ENCODE data around the gene WWTR1. TPM values are rescaled to one million over a fixed set of nuclear protein-coding genes. Genes with fewer than 3 reads are reported as not detected.

WWTR1 gene
- total RNA-seq, 1 donor, result 0.54 TPM

DNA sequence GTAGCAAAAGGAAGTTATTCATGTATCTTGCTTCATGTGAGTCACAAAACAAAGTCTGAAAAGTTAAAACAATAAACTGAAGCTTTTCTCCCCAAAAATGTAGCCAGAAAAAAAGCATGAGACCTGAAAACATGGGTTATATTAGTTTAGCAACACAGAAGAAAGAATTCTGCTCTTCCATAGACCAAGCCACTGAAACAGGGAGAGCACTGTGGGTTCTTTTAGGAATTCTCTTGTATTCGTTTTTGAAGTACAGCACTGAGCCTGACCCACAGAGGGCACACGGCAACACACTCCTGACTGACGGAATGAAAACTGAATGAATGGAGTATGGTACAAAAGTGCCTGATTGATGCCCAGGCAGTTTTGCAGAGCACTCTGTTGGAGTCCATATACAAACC, 116.7 kb downstream of the WWTR1 start:
- DNase-seq (ENCODE audit: low read depth in 2 of 3, low spot score in 2 of 3), result no peak

DNA sequence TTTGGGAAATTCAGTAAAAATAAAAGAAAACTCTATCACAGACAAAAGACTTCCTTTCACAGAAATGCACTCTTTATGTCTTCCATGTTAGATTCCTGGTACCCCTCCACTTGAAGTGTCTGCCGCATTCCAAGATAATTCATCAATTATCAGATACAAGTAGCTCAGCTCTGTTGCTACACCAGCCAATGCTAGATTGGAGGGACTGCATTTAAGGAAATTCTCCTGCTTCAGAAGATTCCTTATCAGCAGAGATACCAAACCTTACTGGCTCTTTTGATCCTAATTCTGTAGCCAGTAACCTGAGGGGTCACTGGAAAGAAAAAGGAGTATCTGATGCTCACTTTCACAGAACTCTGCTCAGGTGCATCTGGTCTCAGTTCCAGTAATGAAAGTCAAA, 119.5 kb downstream of the WWTR1 start:
- DNase-seq (ENCODE audit: low read depth in 2 of 3, low spot score in 2 of 3), result no peak

DNA sequence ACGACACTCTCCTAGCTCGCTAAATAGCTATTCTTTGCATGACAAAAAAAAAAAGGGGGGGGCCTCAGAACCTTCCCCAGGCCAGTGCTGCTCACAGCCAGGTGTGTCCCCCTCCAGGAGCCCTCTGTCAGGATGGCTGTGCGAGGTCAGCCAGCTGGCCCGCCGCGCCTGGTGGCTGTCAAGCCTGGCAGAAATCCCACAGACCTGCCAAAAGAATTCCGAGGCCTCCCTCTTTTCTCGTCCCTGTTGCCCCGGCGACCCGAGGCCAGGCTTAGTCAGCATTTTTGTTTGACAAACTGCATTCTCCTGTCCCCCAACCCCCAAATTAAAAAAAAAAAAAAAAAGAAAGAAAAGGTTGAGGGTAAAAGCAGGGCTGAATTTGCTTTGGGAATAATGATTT, 121.4 kb downstream of the WWTR1 start:
- DNase-seq (ENCODE audit: low read depth in 2 of 3, low spot score in 2 of 3), result no peak

DNA sequence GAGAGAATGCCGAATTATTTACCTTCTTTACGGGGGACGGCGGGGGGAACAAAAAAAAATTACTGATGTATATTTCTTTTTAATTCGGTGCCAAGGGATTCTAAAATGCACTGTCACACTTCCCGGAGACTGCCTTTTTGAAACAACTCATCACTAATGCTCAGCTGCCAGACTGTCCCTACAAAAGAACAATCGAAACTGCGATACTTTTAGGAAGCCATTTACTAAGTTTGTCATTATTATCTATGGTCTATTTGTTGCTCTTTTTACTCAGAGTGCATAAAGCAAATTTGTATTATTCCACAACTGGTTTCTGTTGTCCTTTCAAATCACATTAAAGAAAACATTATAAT, 122.5 kb downstream of the WWTR1 start:
- DNase-seq (ENCODE audit: low read depth in 2 of 3, low spot score in 2 of 3), result no peak

GRCh38 chr3:149534671-149535332, 123.0 kb downstream of the WWTR1 start:
- no peak for DNase-seq (ENCODE audit: low read depth in 2 of 3, low spot score in 2 of 3)

GRCh38 chr3:149534082-149534481, 123.7 kb downstream of the WWTR1 start:
- no peak for DNase-seq (ENCODE audit: low read depth in 2 of 3, low spot score in 2 of 3)

DNA sequence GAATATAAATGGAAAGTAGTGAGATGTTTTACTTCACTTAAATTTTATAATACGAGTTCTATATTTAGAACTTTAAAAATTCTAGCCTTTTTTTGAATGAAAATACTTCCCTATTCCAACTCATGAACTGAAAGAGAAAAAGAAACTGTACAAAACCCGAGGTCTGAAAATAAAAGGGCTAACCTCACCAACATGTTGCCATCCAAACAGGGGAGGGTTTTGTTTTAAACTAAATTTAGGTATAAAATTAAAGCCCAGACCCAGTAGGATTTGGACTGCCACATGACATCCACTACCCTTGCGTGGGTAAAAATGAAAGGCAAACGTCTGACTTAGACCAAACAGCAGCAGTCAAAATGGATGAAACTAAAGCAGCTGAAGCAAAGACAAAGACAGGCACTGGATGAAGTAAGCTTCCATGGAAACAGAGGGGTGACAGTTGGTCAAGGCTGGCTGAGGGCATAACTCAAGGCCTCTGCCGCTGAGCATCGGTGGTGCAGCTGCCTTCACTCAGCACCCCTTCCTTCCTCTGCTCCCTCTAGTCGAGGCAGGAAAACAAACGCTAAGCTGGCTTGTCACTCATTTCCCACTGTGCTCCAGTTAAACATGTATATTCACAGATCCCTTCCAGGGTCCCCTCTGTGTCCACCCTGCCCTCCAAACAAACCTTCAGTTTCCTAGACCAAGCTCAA, 125.2 kb downstream of the WWTR1 start:
- DNase-seq (ENCODE audit: low read depth in 2 of 3, low spot score in 2 of 3), result peak in 2 of 3 donors; percentile 22 to 46

GRCh38 chr3:149529099-149529498, 128.7 kb downstream of the WWTR1 start:
- DNase-seq (ENCODE audit: low read depth in 2 of 3, low spot score in 2 of 3), result no peak

- DNase-seq (ENCODE audit: low read depth in 2 of 3, low spot score in 2 of 3), result no peak
Measured at GRCh38 chr3:149528340-149528650, 129.5 kb downstream of the WWTR1 start.

DNA sequence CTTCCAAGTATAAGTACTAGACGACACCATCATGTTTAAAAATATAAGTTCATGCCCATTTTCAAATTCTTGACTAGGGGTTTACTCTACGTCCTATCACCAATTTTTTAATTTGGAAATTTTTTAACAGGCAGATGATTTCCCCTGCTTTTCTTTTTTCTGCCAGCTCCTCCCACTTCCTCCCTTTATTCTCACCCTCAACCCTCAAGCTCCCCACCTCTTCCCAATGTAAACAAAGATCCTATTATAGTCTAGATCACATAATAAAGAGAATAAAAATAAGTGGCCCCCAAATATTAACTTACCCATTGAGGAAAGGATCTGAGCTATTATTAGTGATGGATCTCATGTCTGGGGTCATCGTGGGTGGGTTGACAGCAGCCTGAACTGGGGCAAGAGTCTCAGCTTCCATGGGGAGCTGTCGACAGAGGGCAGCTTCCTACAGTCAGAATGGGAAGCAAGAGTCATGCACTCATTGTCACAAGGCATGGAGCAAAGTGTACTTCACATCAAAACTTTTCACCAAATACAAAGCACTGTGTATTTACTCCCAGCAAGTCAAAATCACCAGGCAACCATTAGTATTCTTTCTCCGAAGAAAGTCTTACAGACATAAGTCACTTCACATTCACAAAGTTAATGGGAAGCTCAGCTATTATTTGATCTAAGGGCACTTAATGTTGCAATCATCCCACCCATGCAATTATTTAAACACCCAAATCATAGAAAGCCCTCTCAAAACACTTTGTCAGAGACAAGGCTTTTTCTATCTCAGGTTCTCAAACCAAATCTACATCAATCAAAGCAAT, 130.1 kb downstream of the WWTR1 start:
- no peak for DNase-seq (ENCODE audit: low read depth in 2 of 3, low spot score in 2 of 3)

DNA sequence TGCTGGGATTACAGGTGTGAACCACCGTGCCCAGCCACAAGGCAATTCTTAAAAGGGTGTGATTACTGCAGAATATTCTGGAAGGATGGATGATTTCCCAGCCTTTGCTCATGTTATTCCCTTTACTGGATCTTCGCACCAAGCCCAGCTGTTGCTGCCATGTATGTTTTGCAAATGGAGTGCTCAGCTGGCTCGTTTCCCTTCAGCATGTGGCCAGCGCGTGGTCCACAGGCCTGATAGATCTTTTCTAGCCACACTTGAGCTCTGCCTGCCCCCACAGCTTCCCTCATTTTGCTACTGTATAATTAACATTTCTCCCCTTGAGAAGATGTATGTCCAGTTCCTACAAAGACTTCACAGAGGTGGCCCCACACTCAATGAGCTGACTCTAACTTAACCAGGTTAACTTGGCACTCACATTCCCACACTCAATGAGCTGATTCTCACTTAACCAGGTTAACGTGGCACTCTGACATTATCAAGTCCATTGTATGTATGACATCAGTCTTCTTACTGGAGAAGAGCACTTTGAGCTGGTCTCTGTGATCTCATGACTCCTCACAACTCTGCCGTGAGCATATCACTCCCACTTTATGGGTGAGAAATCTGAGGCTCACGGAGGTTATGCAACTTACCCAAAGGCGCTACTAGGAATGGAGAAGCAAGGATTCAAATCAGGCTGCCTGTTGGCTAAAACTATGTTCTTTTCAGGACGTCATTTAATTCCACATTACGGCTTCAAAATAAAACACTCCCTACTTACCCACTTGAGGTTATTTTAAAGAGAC, 134.1 kb downstream of the WWTR1 start:
- DNase-seq (ENCODE audit: low read depth in 2 of 3, low spot score in 2 of 3), result no peak

GRCh38 chr3:149519912-149520311, 137.9 kb downstream of the WWTR1 start:
- DNase-seq (ENCODE audit: low read depth in 2 of 3, low spot score in 2 of 3), result no peak

- no peak for DNase-seq (ENCODE audit: low read depth in 2 of 3, low spot score in 2 of 3)
Measured at GRCh38 chr3:149516920-149517319, 140.9 kb downstream of the WWTR1 start.

DNA sequence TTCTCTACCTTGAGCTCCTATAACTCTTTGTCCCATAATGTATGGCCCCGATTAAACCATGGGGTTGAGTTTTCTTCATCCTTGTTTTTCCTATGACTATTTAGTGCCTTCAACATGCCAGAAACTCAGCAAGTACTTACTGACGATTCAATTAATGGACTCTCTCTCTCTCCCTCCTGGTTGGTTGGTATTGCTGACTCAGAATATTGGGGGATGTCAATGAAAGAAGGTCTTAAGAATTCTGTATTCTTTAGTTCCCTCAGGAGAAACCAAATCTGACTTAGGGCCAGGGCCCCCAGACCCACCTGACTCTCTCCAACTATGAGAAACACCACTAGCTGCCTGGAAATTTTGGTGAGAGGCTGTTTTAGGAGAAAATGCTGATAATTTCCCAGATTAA, 142.6 kb downstream of the WWTR1 start:
- no peak for DNase-seq (ENCODE audit: low read depth in 2 of 3, low spot score in 2 of 3)

DNA sequence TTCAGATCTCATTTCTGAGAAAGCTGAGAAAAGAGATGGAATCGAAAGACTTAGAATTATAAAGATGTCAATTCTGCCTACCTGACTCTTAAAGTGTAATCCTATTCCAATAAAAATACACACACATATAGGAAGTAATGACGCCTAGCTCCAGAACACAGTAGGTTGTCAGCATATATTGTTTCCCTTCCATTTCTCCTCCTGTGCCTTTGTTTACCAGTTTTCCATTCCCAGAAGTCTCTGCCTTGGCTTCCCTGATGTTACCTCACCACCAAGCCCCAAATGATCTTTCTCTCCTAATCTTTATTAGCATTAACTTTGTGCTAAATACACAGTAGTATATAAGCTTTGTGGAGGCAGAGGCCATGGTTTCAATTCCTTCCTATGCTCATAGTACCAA, 143.4 kb downstream of the WWTR1 start:
- DNase-seq (ENCODE audit: low read depth in 2 of 3, low spot score in 2 of 3), result no peak

GRCh38 chr3:149512073-149512782, 145.6 kb downstream of the WWTR1 start:
- DNase-seq (ENCODE audit: low read depth in 2 of 3, low spot score in 2 of 3), result peak in 2 of 3 donors; percentile 50 to 63

GRCh38 chr3:149511040-149511626, 146.7 kb downstream of the WWTR1 start:
- DNase-seq (ENCODE audit: low read depth in 2 of 3, low spot score in 2 of 3), result no peak

GRCh38 chr3:149510480-149510879, 147.3 kb downstream of the WWTR1 start:
- no peak for DNase-seq (ENCODE audit: low read depth in 2 of 3, low spot score in 2 of 3)

GRCh38 chr3:149509526-149509925, 148.3 kb downstream of the WWTR1 start:
- DNase-seq (ENCODE audit: low read depth in 2 of 3, low spot score in 2 of 3), result no peak
